ENCODE results near the gene TM7SF2.

DNA sequence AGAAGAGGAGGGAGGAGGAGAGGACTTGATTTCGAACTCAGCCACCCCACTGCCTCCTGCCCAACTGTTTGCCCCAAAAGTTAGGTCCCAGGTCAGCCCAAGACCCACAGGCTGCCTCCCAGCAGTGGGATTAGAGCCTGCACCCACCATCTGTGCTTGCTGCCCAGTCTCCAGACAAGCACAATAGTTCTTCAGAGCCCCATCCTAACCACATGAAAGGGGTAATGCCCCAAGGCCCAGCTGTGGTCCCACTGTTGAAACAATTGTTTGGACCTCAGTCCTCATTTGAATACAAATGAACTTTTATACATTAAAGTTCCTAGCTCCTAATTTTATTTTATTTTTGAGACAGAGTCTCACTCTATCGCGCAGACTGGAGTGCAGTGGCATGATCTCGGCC is 21.0 kb upstream of the TM7SF2 start:
- TF ChIP-seq, protein P1, sequence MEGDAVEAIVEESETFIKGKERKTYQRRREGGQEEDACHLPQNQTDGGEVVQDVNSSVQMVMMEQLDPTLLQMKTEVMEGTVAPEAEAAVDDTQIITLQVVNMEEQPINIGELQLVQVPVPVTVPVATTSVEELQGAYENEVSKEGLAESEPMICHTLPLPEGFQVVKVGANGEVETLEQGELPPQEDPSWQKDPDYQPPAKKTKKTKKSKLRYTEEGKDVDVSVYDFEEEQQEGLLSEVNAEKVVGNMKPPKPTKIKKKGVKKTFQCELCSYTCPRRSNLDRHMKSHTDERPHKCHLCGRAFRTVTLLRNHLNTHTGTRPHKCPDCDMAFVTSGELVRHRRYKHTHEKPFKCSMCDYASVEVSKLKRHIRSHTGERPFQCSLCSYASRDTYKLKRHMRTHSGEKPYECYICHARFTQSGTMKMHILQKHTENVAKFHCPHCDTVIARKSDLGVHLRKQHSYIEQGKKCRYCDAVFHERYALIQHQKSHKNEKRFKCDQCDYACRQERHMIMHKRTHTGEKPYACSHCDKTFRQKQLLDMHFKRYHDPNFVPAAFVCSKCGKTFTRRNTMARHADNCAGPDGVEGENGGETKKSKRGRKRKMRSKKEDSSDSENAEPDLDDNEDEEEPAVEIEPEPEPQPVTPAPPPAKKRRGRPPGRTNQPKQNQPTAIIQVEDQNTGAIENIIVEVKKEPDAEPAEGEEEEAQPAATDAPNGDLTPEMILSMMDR (IDR thresholded peaks at IDR 0.05; ENCODE audit: low read depth, low read length), result no peak
- no peak for TF ChIP-seq EZH2phosphoT487 (IDR thresholded peaks at IDR 0.05; ENCODE audit: low read depth)

Data from OCI-LY3 (cell line).